ENCODE results near the gene RHBG. TPM values are rescaled to one million over a fixed set of nuclear protein-coding genes. Genes with fewer than 3 reads are reported as not detected.

The RHBG gene
- total RNA-seq, 3 donors from 2014 or later (not counting 1 experiment from before 2014, with no cell fraction given): not detected

- ATAC-seq (no peak), DNase-seq (no peak)
- H3K27me3 ChIP-seq (ENCODE audit: control insufficient read depth, insufficient read depth, low read length): peaks cover 51% of the 10 kb centered on the region
- H3K9me3 ChIP-seq (ENCODE audit: control insufficient read depth, insufficient read depth, low read length): no peaks in the 10 kb centered on the region
- no peaks in the 10 kb centered on the region for H3K4me1 ChIP-seq (ENCODE audit: control insufficient read depth, insufficient read depth, low read length)
- H3K27ac ChIP-seq (ENCODE audit: low read length): no peak overlapping the region
- Mint-ChIP-seq H3K27me3 (ENCODE audit: low read depth in 2 of 2) (peaks cover 79 to 96% of the 10 kb centered on the region in 2 donors), H3K27ac (no peak overlapping the region), H3K4me1 (peaks cover 0 to 4% of the 10 kb centered on the region in 2 donors), H3K36me3 (no peaks in the 10 kb centered on the region), H3K4me3 (no peak overlapping the region), H3K9me3 (no peaks in the 10 kb centered on the region)
- no peaks in the 10 kb centered on the region for H3K36me3 ChIP-seq (ENCODE audit: control insufficient read depth, insufficient read depth, low read length)
- 58% methylated on average over 4 of the region's 5 CpGs for WGBS (ENCODE audit: insufficient coverage)
- intact Hi-C loops (cut with micrococcal nuclease): no loop called here
- TF ChIP-seq CTCF (IDR thresholded peaks at IDR 0.05): no peak
- H3K4me3 ChIP-seq (ENCODE audit: low read length): no peak overlapping the region
These were observed 58.9 kb downstream of the RHBG start for GRCh38 chr1:156427957-156428356.

- no peaks in the 10 kb centered on the region for H3K36me3 ChIP-seq (ENCODE audit: control insufficient read depth, insufficient read depth, low read length)
- DNase-seq (no peak), ATAC-seq (no peak)
- intact Hi-C loops (cut with micrococcal nuclease): no loop called here
- Mint-ChIP-seq H3K27me3 (ENCODE audit: low read depth in 2 of 2) (peaks cover 81 to 96% of the 10 kb centered on the region in 2 donors), H3K4me1 (peaks cover 0 to 4% of the 10 kb centered on the region in 2 donors), H3K9me3 (no peaks in the 10 kb centered on the region), H3K36me3 (no peaks in the 10 kb centered on the region), H3K27ac (no peak overlapping the region), H3K4me3 (no peak overlapping the region)
- no peaks in the 10 kb centered on the region for H3K4me1 ChIP-seq (ENCODE audit: control insufficient read depth, insufficient read depth, low read length)
- no peak overlapping the region for H3K27ac ChIP-seq (ENCODE audit: low read length)
- WGBS (ENCODE audit: insufficient coverage): 0% methylated on average over 1 of the region's 4 CpGs
- H3K4me3 ChIP-seq (ENCODE audit: low read length): no peak overlapping the region
- TF ChIP-seq CTCF (IDR thresholded peaks at IDR 0.05): no peak
- H3K9me3 ChIP-seq (ENCODE audit: control insufficient read depth, insufficient read depth, low read length): no peaks in the 10 kb centered on the region
- peaks cover 53% of the 10 kb centered on the region for H3K27me3 ChIP-seq (ENCODE audit: control insufficient read depth, insufficient read depth, low read length)
These were observed 59.8 kb downstream of the RHBG start for GRCh38 chr1:156428746-156429288.

DNA sequence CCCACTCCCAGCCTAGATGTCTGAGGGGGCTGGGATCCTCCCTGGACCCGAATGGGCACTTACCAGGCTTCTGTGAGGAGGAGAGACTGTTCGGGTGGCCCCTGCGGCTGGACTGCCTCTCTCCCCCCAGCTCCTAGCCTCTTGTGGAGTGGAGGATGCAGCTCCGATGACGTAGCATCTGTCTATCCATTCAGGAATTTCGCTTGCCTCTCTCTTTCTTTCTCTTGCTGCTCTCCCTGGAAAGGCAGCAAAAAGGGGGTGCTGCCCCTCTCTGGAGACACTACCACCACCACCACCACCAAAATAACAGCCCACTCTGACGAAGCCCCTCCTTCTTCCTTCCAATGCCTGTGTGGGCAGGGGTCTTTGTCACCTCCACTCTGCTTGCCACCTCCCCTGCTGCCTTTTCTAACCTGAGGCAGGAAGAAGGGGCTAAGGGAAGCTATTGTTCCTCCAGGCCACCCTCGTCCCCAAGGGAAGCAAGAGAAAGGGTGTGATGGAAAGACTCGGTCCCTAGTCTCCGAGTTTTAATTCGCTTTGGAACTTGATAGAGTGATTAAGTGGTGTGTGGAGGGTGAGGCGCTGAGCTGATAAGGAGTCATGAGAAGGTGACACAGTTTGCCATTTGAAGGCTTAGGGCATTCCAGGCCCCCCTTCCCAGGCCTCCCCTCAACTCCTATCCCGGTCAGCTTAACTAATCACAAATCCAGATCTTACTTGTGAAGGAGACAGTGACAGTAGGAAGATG lies 60.5 kb downstream of the RHBG start:
- H3K9me3 ChIP-seq (ENCODE audit: control insufficient read depth, insufficient read depth, low read length): no peaks in the 10 kb centered on the region
- DNase-seq (no peak), ATAC-seq (no peak)
- Mint-ChIP-seq H3K4me1 (peaks cover 0 to 4% of the 10 kb centered on the region in 2 donors), H3K27me3 (ENCODE audit: low read depth in 2 of 2) (peaks cover 83 to 96% of the 10 kb centered on the region in 2 donors), H3K27ac (no peak overlapping the region), H3K4me3 (no peak overlapping the region), H3K9me3 (no peaks in the 10 kb centered on the region), H3K36me3 (no peaks in the 10 kb centered on the region)
- no peak overlapping the region for H3K27ac ChIP-seq (ENCODE audit: low read length)
- TF ChIP-seq CTCF (IDR thresholded peaks at IDR 0.05): no peak
- H3K4me1 ChIP-seq (ENCODE audit: control insufficient read depth, insufficient read depth, low read length): no peaks in the 10 kb centered on the region
- H3K36me3 ChIP-seq (ENCODE audit: control insufficient read depth, insufficient read depth, low read length): no peaks in the 10 kb centered on the region
- no peak overlapping the region for H3K4me3 ChIP-seq (ENCODE audit: low read length)
- peaks cover 55% of the 10 kb centered on the region for H3K27me3 ChIP-seq (ENCODE audit: control insufficient read depth, insufficient read depth, low read length)
- intact Hi-C loops (cut with micrococcal nuclease): no loop called here
- 7% methylated on average over 11 of the region's 13 CpGs for WGBS (ENCODE audit: insufficient coverage)
